ENCODE results near the gene TTLL11. TPM values are rescaled to one million over a fixed set of nuclear protein-coding genes. Genes with fewer than 3 reads are reported as not detected.
A peak's percentile ranks its signal among the peaks of the same experiment; 100 is the strongest.

The TTLL11 gene
- total and polyA plus RNA-seq, 8 donors, result 3.4 to 7.5 (median 5.5) TPM

DNA sequence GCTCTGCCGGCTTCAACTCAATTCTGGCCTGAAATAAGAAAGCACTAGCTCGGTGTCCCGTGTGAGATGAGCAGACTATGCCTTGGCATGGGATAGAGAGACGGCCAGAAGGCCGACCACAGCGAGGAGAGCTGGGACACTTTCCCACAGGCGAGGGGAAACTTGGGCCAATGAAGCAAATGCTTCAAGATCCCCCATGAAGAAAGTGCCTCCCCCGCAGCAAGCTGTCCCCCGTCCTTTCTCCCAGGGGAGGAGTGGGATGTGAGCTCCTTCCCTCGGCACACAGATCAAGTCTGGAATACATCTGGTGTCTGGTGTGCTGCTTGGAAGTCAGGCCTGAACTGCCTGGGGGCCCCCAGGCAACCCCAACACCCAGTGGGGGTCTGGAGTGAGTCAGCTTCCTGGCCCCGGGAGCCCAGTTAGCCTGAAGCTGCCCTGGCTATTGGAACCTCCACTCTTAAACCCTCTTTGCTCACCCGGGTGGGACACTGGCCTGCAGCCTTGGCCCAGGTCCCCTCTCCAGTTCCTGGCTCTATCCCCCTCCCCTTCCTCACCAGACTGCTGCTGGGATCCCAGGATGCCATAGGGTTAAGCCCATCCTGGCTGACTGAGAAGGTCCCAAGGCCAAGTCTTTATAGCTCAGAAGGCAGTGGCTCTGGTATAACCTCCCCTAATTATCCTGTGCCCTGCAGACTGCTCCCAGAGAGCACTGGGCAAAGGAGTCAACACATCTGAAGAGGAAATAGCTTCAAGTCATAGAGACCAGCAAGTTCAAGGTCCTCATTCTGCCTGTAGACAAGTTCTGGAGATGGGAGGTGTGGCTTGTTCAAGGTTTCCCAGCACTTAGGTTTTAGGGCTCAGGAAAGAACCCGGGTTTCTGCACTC, 205.3 kb downstream of the TTLL11 start:
- no peak for ATAC-seq
- no peaks in the 10 kb centered on the region for H3K9me3 ChIP-seq
- DNase-seq, result no peak
- no peak overlapping the region for H3K27ac ChIP-seq
- no peaks in the 10 kb centered on the region for H3K36me3 ChIP-seq
- 88 to 90% methylated on average over 13 of the region's 13 CpGs for WGBS, 2 donors
- H3K27me3 ChIP-seq, result no peaks in the 10 kb centered on the region
- intact Hi-C loops (cut with DNase I), result no loop called here
- H3K4me1 ChIP-seq, result peaks cover 0 to 2% (median 0%) of the 10 kb centered on the region in 3 donors
- H3K4me3 ChIP-seq, result no peak overlapping the region
- no peak for FAIRE-seq
- TF ChIP-seq, protein P1, sequence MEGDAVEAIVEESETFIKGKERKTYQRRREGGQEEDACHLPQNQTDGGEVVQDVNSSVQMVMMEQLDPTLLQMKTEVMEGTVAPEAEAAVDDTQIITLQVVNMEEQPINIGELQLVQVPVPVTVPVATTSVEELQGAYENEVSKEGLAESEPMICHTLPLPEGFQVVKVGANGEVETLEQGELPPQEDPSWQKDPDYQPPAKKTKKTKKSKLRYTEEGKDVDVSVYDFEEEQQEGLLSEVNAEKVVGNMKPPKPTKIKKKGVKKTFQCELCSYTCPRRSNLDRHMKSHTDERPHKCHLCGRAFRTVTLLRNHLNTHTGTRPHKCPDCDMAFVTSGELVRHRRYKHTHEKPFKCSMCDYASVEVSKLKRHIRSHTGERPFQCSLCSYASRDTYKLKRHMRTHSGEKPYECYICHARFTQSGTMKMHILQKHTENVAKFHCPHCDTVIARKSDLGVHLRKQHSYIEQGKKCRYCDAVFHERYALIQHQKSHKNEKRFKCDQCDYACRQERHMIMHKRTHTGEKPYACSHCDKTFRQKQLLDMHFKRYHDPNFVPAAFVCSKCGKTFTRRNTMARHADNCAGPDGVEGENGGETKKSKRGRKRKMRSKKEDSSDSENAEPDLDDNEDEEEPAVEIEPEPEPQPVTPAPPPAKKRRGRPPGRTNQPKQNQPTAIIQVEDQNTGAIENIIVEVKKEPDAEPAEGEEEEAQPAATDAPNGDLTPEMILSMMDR (IDR thresholded peaks at IDR 0.05), result no peak

DNA sequence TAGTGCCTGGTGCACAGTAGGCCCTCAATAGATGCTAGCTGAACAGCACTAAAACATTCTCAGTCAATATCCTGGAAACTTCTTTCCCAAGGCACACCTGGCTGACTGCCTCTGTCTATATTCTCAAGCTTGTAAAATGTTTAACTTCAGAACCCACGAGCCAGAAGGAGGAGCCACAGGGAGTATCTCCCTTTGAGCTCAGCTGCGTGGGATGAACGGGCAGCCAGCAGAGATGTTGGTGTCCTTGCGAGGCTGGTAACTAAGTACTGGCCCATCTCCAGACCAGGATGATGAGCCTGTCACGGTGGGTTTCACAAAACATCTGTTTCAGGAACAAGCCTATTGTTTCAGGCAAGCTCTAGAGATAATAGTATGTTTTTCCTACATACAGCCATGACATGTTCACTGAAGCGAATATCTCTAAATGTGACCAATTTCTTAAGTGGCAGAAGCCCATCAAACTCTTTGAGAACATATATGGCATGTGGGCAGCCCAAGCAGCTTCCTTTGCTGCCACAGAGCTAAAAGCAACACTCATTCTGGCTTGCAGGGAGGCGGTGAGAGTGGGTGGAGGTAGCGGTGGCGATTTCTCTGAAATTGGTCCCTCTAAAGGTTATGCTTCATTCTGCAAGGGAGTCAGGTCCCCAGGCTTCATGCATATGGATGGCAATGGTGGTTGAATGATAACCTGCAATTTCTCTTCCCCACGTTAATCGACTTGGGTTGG, 206.2 kb downstream of the TTLL11 start:
- H3K4me1 ChIP-seq, result peaks cover 0 to 2% (median 0%) of the 10 kb centered on the region in 3 donors
- WGBS, 2 donors, result 84 to 86% methylated on average over 11 of the region's 11 CpGs
- DNase-seq (no peak), FAIRE-seq (no peak), ATAC-seq (no peak)
- no peak overlapping the region for H3K27ac ChIP-seq
- H3K27me3 ChIP-seq, result no peaks in the 10 kb centered on the region
- H3K4me3 ChIP-seq, result no peak overlapping the region
- H3K36me3 ChIP-seq, result no peaks in the 10 kb centered on the region
- TF ChIP-seq, protein P1 (IDR thresholded peaks at IDR 0.05), result no peak
- intact Hi-C loops (cut with DNase I), result no loop called here
- no peaks in the 10 kb centered on the region for H3K9me3 ChIP-seq

DNA sequence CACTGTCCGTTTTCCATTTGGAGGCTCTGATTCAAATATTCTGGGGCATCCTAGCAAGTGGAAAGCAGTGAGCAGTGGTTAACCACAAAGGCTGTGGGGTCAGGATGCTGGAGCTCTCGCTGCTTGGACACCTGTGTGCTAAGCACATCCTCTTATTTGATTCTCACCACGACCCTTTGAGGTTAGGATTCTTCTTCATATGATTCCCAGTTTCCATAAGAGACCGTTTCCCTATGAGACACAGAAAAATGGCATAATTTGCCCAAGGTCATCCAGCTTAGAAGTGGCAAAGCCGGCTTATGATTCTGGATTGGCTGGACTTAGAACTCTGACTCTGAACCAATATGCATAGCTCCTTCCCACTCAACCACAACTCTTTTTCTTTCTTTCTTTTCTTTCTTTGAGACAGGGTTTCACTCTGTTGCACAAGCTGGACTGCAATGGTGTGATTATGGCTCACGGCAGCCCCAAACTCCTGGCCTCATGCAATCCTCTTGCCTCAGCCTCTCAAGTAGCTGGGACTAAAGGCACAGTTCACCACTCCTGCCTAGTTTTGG, 207.7 kb downstream of the TTLL11 start:
- FAIRE-seq (no peak), ATAC-seq (peak in 1 of 4 donors; percentile 19)
- 68 to 73% methylated on average over 6 of the region's 6 CpGs for WGBS, 2 donors

DNA sequence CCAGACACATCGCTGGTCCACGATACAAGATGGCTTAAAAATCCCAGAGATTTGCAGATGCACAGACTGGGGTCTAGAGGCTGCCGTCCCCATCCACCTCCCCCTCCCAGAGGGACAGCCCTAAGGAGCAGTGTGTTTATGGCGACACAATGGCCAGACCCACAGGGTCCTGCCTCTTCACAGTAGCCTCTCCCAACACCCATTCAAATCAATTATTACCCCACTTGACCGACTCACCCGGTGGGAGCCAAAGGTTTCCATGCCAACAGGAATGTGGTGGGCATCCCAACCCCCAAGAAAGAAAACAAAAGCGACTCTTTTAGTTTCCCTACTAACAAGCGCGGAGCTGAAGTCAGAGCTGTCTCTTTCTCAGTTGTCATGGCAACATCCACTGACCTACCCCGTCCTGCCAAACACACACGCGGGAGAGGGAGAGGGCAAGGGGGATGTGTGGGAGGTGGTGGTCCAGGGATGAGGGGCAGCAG, 209.0 kb downstream of the TTLL11 start:
- TF ChIP-seq, protein P1 (IDR thresholded peaks at IDR 0.05), result no peak
- Histone ChIP-seq H3K27me3 (no peaks in the 10 kb centered on the region), H3K4me1 (peaks cover 0 to 2% (median 0%) of the 10 kb centered on the region in 3 donors), H3K36me3 (no peaks in the 10 kb centered on the region), H3K4me3 (no peak overlapping the region), H3K27ac (no peak overlapping the region), H3K9me3 (no peaks in the 10 kb centered on the region)
- DNase-seq (no peak), FAIRE-seq (no peak), ATAC-seq (no peak)
- intact Hi-C loops (cut with DNase I), result no loop called here
- 67 to 71% methylated on average over 12 of the region's 12 CpGs for WGBS, 2 donors

More for the DNA sequence above, 207.7 kb downstream of the TTLL11 start:
- intact Hi-C loops (cut with DNase I), result no loop called here
- H3K27ac ChIP-seq, result no peak overlapping the region
- no peak for DNase-seq
- peaks cover 0 to 2% (median 0%) of the 10 kb centered on the region in 3 donors for H3K4me1 ChIP-seq
- H3K4me3 ChIP-seq, result no peak overlapping the region
- H3K9me3 ChIP-seq, result no peaks in the 10 kb centered on the region
- no peaks in the 10 kb centered on the region for H3K36me3 ChIP-seq
- H3K27me3 ChIP-seq, result no peaks in the 10 kb centered on the region
- TF ChIP-seq, protein P1 (IDR thresholded peaks at IDR 0.05), result no peak

All from pancreas (tissue), 10 donors.